Measurements from ENCODE around the gene PARVB. TPM values are rescaled to one million over a fixed set of nuclear protein-coding genes. Genes with fewer than 3 reads are reported as not detected.

PARVB gene
- total and polyA plus RNA-seq, 2 donors (not counting 3 experiments of a cell fraction or from before 2014, with no cell fraction given): 155 to 162 TPM

DNA sequence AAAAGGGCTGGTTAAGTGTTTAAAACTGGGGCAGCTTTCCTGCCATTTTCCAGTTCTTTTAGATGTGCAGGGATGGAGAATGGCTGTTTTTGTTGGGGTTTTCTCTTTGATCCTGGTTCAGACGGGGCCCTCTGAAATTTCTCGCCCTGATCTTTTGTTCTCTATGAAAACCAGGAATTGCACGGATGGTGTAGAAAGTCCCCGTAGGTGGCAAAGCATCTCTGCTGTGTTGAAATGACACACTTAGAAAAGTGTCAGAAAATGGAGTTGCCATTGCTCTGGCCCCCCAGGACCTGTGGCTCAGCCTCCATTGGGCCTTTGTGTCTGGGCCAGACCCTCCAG lies 63.0 kb downstream of the PARVB start:
- intact Hi-C loops (cut with micrococcal nuclease): no loop called here
- Histone ChIP-seq H3K79me2 (ENCODE audit: control insufficient read depth, insufficient read depth, low read length) (peaks cover 58% of the 10 kb centered on the region), H3K27ac (ENCODE audit: insufficient read depth, low read depth, low read length) (no peak overlapping the region), H3K27me3 (ENCODE audit: control insufficient read depth in 2 of 2, insufficient read depth in 2 of 2, low read length in 2 of 2) (no peaks in the 10 kb centered on the region), H3K9me3 (replicated peaks; ENCODE audit: control insufficient read depth, insufficient read depth, low read length) (no peaks in the 10 kb centered on the region), H3K9me1 (replicated peaks; ENCODE audit: control insufficient read depth, extremely low read depth, insufficient read depth, low read length) (no peaks in the 10 kb centered on the region), H4K20me1 (replicated peaks; ENCODE audit: control insufficient read depth, extremely low read depth, insufficient read depth, low read length) (no peaks in the 10 kb centered on the region), H2AFZ (ENCODE audit: low read depth, low read length) (no peak overlapping the region), H3K4me3 (replicated peaks in 1 of 3; ENCODE audit: insufficient read depth in 1 of 3, low read depth in 1 of 3, low read length in 3 of 3) (no peak overlapping the region), H3K9ac (replicated peaks; ENCODE audit: extremely low read depth, insufficient read depth, low read length) (no peak overlapping the region), H3K4me2 (ENCODE audit: insufficient read depth, low read length) (no peak overlapping the region), H3K36me3 (ENCODE audit: control insufficient read depth in 2 of 2, extremely low read depth in 1 of 2, insufficient read depth in 2 of 2, low read length in 2 of 2) (peaks cover 0 to 5% of the 10 kb centered on the region in 2 experiments), H3K4me1 (ENCODE audit: control insufficient read depth, extremely low read depth, insufficient read depth, low read length) (peaks cover 3% of the 10 kb centered on the region)
- dilution Hi-C loops (cut with MboI; ENCODE audit: extremely low pct_ligation_motif_present, low sequenced_read_pairs): no loop called here
- ChIA-PET POLR2A (no interaction called here), CTCF (interaction anchor here (1.6 to 9.5 kb wide), 13 partner anchors 20 to 540 kb away, joined by 5 to 640 read pairs (median 14); partner anchors contain the start of gene PARVB)
- BruUV-seq (replicated peaks): no TSS peak
- FAIRE-seq: no peak
- TF ChIP-seq JUN (IDR thresholded peaks at IDR 0.05; ENCODE audit: borderline replicate concordance, insufficient read depth, insufficient read length, low read depth) (no peak), FOS (IDR thresholded peaks at IDR 0.05; ENCODE audit: borderline replicate concordance, insufficient read depth, low read length) (no peak), EZH2 (IDR thresholded peaks at IDR 0.05; ENCODE audit: borderline replicate concordance, low read depth, low read length, severe bottlenecking) (no peak), MYC (IDR thresholded peaks at IDR 0.05; ENCODE audit: low read depth, low read length) (no peak)
- TF ChIP-seq, protein P1, sequence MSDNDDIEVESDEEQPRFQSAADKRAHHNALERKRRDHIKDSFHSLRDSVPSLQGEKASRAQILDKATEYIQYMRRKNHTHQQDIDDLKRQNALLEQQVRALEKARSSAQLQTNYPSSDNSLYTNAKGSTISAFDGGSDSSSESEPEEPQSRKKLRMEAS (IDR thresholded peaks at IDR 0.05; ENCODE audit: insufficient read depth, insufficient read length): no peak
- DNase-seq (ENCODE audit: low read depth, low spot score): no peak

DNA sequence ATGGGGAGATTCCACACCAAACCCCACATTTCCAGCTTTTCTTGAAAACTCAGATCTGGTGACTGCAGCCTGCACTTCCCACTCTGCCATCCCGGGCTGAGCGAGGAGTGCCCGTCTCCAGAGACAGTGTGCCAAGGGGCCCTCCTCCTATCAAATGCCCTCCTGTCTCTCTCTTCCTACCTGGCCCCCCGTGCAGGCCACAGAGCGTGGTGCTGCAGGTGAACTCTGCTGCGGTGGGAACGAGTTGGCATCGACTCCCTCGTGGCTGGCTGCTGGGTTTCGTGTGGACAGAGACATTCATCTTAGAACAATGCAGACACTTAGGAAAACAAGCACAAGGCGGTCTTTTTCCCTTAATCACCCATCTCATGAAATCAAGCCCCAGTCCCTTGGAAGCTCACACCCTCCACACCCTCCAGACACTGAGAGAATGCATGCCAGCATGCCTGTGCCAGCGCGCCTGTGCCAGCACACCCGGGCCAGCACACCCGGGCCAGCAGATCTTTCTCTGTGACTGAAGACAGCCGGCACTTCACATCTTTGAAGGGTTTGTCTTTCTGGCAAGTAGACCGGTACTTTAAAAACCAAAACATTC lies 65.0 kb downstream of the PARVB start:
- Histone ChIP-seq H3K4me3 (replicated peaks in 1 of 3; ENCODE audit: insufficient read depth in 1 of 3, low read depth in 1 of 3, low read length in 3 of 3) (no peak overlapping the region), H3K79me2 (ENCODE audit: control insufficient read depth, insufficient read depth, low read length) (peaks cover 51% of the 10 kb centered on the region), H3K9me3 (replicated peaks; ENCODE audit: control insufficient read depth, insufficient read depth, low read length) (no peaks in the 10 kb centered on the region), H4K20me1 (replicated peaks; ENCODE audit: control insufficient read depth, extremely low read depth, insufficient read depth, low read length) (no peaks in the 10 kb centered on the region), H3K4me1 (ENCODE audit: control insufficient read depth, extremely low read depth, insufficient read depth, low read length) (peaks cover 3% of the 10 kb centered on the region), H3K4me2 (ENCODE audit: insufficient read depth, low read length) (no peak overlapping the region), H3K9ac (replicated peaks; ENCODE audit: extremely low read depth, insufficient read depth, low read length) (no peak overlapping the region), H2AFZ (ENCODE audit: low read depth, low read length) (no peak overlapping the region), H3K27me3 (ENCODE audit: control insufficient read depth in 2 of 2, insufficient read depth in 2 of 2, low read length in 2 of 2) (no peaks in the 10 kb centered on the region), H3K36me3 (ENCODE audit: control insufficient read depth in 2 of 2, extremely low read depth in 1 of 2, insufficient read depth in 2 of 2, low read length in 2 of 2) (peaks cover 2 to 10% of the 10 kb centered on the region in 2 experiments), H3K27ac (ENCODE audit: insufficient read depth, low read depth, low read length) (no peak overlapping the region), H3K9me1 (replicated peaks; ENCODE audit: control insufficient read depth, extremely low read depth, insufficient read depth, low read length) (no peaks in the 10 kb centered on the region)
- no peak for DNase-seq (ENCODE audit: low read depth, low spot score)
- ChIA-PET CTCF (interaction anchor here (1.3 to 9.5 kb wide), 3 partner anchors 86 to 536 kb away, joined by 3 to 640 read pairs (median 111); no protein-coding TSS in a partner anchor), POLR2A (no interaction called here)
- TF ChIP-seq MYC (IDR thresholded peaks at IDR 0.05; ENCODE audit: low read depth, low read length): no peak
- TF ChIP-seq, protein P1 (IDR thresholded peaks at IDR 0.05; ENCODE audit: insufficient read depth, insufficient read length): no peak
- TF ChIP-seq FOS (IDR thresholded peaks at IDR 0.05; ENCODE audit: borderline replicate concordance, insufficient read depth, low read length): no peak
- TF ChIP-seq POLR2A (IDR thresholded peaks at IDR 0.05; ENCODE audit: low read depth, low read length): no peak
- no peak for TF ChIP-seq JUN (IDR thresholded peaks at IDR 0.05; ENCODE audit: borderline replicate concordance, insufficient read depth, insufficient read length, low read depth)
- no peak for TF ChIP-seq GATA2 (IDR thresholded peaks at IDR 0.05; ENCODE audit: insufficient read depth, insufficient read length, low read depth, low read length)
- TF ChIP-seq EZH2 (IDR thresholded peaks at IDR 0.05; ENCODE audit: borderline replicate concordance, low read depth, low read length, severe bottlenecking): no peak
- TF ChIP-seq, protein P2, sequence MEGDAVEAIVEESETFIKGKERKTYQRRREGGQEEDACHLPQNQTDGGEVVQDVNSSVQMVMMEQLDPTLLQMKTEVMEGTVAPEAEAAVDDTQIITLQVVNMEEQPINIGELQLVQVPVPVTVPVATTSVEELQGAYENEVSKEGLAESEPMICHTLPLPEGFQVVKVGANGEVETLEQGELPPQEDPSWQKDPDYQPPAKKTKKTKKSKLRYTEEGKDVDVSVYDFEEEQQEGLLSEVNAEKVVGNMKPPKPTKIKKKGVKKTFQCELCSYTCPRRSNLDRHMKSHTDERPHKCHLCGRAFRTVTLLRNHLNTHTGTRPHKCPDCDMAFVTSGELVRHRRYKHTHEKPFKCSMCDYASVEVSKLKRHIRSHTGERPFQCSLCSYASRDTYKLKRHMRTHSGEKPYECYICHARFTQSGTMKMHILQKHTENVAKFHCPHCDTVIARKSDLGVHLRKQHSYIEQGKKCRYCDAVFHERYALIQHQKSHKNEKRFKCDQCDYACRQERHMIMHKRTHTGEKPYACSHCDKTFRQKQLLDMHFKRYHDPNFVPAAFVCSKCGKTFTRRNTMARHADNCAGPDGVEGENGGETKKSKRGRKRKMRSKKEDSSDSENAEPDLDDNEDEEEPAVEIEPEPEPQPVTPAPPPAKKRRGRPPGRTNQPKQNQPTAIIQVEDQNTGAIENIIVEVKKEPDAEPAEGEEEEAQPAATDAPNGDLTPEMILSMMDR (IDR thresholded peaks at IDR 0.05; ENCODE audit: extremely low read depth in 1 of 2, insufficient read depth in 1 of 2, low read depth in 1 of 2, low read length in 2 of 2): no peak
- TF ChIP-seq POLR2AphosphoS5 (IDR thresholded peaks at IDR 0.05; ENCODE audit: insufficient read depth, low read depth, low read length): no peak
- no peak for FAIRE-seq
- dilution Hi-C loops (cut with MboI; ENCODE audit: extremely low pct_ligation_motif_present, low sequenced_read_pairs) (no loop called here), intact Hi-C loops (cut with micrococcal nuclease) (no loop called here)
- BruUV-seq (replicated peaks): no TSS peak

Data from endothelial cell of umbilical vein (primary cell).